GM21360 (cell line): ENCODE measurements around the gene PACSIN1.
"Not testable (repeated sequence)": the region's sequence is repeated elsewhere in the genome, so short reads cannot be mapped to it uniquely, and the experiment has no call there.

Source experiments
- ATAC-seq: cut with Tn5 transposase; IDR thresholded peaks from one replicate; pipeline ENCODE4 v1.9.1; 2021; ENCODE audit warnings: mild to moderate bottlenecking, moderate library complexity; ENCODE audit not compliant: unreplicated experiment

PACSIN1 gene

GRCh38 chr6:34484899-34485298 lies 19.0 kb downstream of the PACSIN1 start:
- no peak for ATAC-seq

- ATAC-seq: no peak
Observed at GRCh38 chr6:34485321-34486060, 19.6 kb downstream of the PACSIN1 start.

GRCh38 chr6:34486106-34486740 lies 20.3 kb downstream of the PACSIN1 start:
- ATAC-seq: no peak

- not testable (repeated sequence) for ATAC-seq
Observed at GRCh38 chr6:34486886-34487285, 21.0 kb downstream of the PACSIN1 start.

GRCh38 chr6:34487536-34487935 lies 21.7 kb downstream of the PACSIN1 start:
- no peak for ATAC-seq

GRCh38 chr6:34489207-34489805 lies 23.4 kb downstream of the PACSIN1 start:
- ATAC-seq: no peak

- no peak for ATAC-seq
Observed at GRCh38 chr6:34490390-34491090, 24.7 kb downstream of the PACSIN1 start.

GRCh38 chr6:34491091-34491430 lies 25.2 kb downstream of the PACSIN1 start:
- no peak for ATAC-seq

GRCh38 chr6:34493344-34493743 lies 27.5 kb downstream of the PACSIN1 start:
- ATAC-seq: no peak

GRCh38 chr6:34494973-34495372 lies 29.1 kb downstream of the PACSIN1 start:
- no peak for ATAC-seq

- no peak for ATAC-seq
Observed at GRCh38 chr6:34496103-34496685, 30.3 kb downstream of the PACSIN1 start.

- ATAC-seq: no peak
Observed at GRCh38 chr6:34497411-34497810, 31.5 kb downstream of the PACSIN1 start.

GRCh38 chr6:34506718-34507117 lies 40.8 kb downstream of the PACSIN1 start:
- no peak for ATAC-seq

GRCh38 chr6:34508425-34508824 lies 42.5 kb downstream of the PACSIN1 start:
- ATAC-seq: no peak

GRCh38 chr6:34509782-34510181 lies 43.9 kb downstream of the PACSIN1 start:
- ATAC-seq: no peak

- no peak for ATAC-seq
Observed at GRCh38 chr6:34510299-34510698, 44.4 kb downstream of the PACSIN1 start.

- no peak for ATAC-seq
Observed at GRCh38 chr6:34511214-34511914, 45.5 kb downstream of the PACSIN1 start.

- ATAC-seq: no peak
Observed at GRCh38 chr6:34511915-34512737, 46.2 kb downstream of the PACSIN1 start.

GRCh38 chr6:34512738-34513115 lies 46.9 kb downstream of the PACSIN1 start:
- ATAC-seq: no peak

GRCh38 chr6:34513646-34514045 lies 47.8 kb downstream of the PACSIN1 start:
- no peak for ATAC-seq
